Tibial nerve (tissue), 3 donors: ENCODE results near the gene SIGLECL1.

Source experiments
- EP300 ChIP-seq, 2 donors: sonication (generic); formaldehyde crosslinking; IDR thresholded peaks; one replicate each; pipeline ENCODE4 v1.6.1; 2017; ENCODE audit warnings: antibody characterized with exemption in 2 of 2, mild to moderate bottlenecking in 1 of 2
- POLR2A ChIP-seq, 2 donors: fragments of 450-650 bp; IDR thresholded peaks; one replicate each; pipeline ENCODE4 v1.6.1; 2017; ENCODE audit warnings: antibody characterized with exemption in 2 of 2, mild to moderate bottlenecking in 2 of 2, moderate library complexity in 2 of 2

GRCh38 chr19:51246164-51246552, 4.7 kb upstream of the SIGLECL1 start:
- TF ChIP-seq EP300 (IDR thresholded peaks at IDR 0.05) (peak in 1 of 2 donors; percentile 40), POLR2A (IDR thresholded peaks at IDR 0.05) (no peak)
